GDM1 (cell line): Measurements from ENCODE around the gene CYP39A1.

Source experiments
- DNase-seq: peaks from one replicate; lab custom pipeline; 2025; lab: John Stamatoyannopoulos, UW

Gene CYP39A1

GRCh38 chr6:46590765-46591164 lies 61.9 kb downstream of the CYP39A1 start:
- no peak for DNase-seq

- no peak for DNase-seq
Measured at GRCh38 chr6:46586906-46587305, 65.7 kb downstream of the CYP39A1 start.

GRCh38 chr6:46584586-46584985 lies 68.0 kb downstream of the CYP39A1 start:
- DNase-seq: no peak

- no peak for DNase-seq
Measured at GRCh38 chr6:46583721-46584120, 68.9 kb downstream of the CYP39A1 start.

GRCh38 chr6:46583081-46583480 lies 69.5 kb downstream of the CYP39A1 start:
- DNase-seq: no peak

- no peak for DNase-seq
Measured at GRCh38 chr6:46581459-46582177, 71.0 kb downstream of the CYP39A1 start.

- no peak for DNase-seq
Measured at GRCh38 chr6:46575530-46575929, 77.1 kb downstream of the CYP39A1 start.

GRCh38 chr6:46573140-46573539 lies 79.5 kb downstream of the CYP39A1 start:
- no peak for DNase-seq

GRCh38 chr6:46565531-46565930 lies 87.1 kb downstream of the CYP39A1 start:
- DNase-seq: no peak

- DNase-seq: no peak
Measured at GRCh38 chr6:46563924-46564323, 88.7 kb downstream of the CYP39A1 start.

GRCh38 chr6:46556053-46556452 lies 96.6 kb downstream of the CYP39A1 start:
- DNase-seq: no peak

GRCh38 chr6:46555129-46555528 lies 97.5 kb downstream of the CYP39A1 start:
- no peak for DNase-seq

- no peak for DNase-seq
Measured at GRCh38 chr6:46549155-46549554, 103.5 kb downstream of the CYP39A1 start.

GRCh38 chr6:46541556-46541955 lies 111.1 kb downstream of the CYP39A1 start:
- DNase-seq: no peak

- DNase-seq: no peak
Measured at GRCh38 chr6:46539866-46540265, 112.8 kb downstream of the CYP39A1 start.

- DNase-seq: no peak
Measured at GRCh38 chr6:46538800-46539480, 113.7 kb downstream of the CYP39A1 start.

GRCh38 chr6:46530896-46531295 lies 121.7 kb downstream of the CYP39A1 start:
- no peak for DNase-seq

- no peak for DNase-seq
Measured at GRCh38 chr6:46528961-46529750, 123.5 kb downstream of the CYP39A1 start.

- no peak for DNase-seq
Measured at GRCh38 chr6:46526607-46527006, 126.0 kb downstream of the CYP39A1 start.

- DNase-seq: no peak
Measured at GRCh38 chr6:46525583-46525982, 127.0 kb downstream of the CYP39A1 start.

GRCh38 chr6:46521464-46521971 lies 131.1 kb downstream of the CYP39A1 start:
- no peak for DNase-seq

GRCh38 chr6:46517202-46517601 lies 135.4 kb downstream of the CYP39A1 start:
- no peak for DNase-seq

- DNase-seq: no peak
Measured at GRCh38 chr6:46513533-46513932, 139.1 kb downstream of the CYP39A1 start.
